HEK293 (cell line): ENCODE results near the gene IGF2BP2.

Experiments
- CTCF ChIP-seq: fragments of 450-650 bp; formaldehyde crosslinking; IDR thresholded peaks from 2 replicates; pipeline ENCODE4 v1.5.1; 2016; ENCODE audit warnings: missing biosample characterization, missing genetic modification characterization
- RBAK ChIP-seq: fragments of 450-650 bp; formaldehyde crosslinking; IDR thresholded peaks from 2 replicates; pipeline ENCODE4 v1.5.1; 2016; ENCODE audit warnings: missing biosample characterization, missing genetic modification characterization
- SP2 ChIP-seq: fragments of 450-650 bp; formaldehyde crosslinking; IDR thresholded peaks from 2 replicates; pipeline ENCODE4 v1.5.1; 2016; ENCODE audit warnings: missing biosample characterization, missing genetic modification characterization
- ZBTB1 ChIP-seq: fragments of 450-650 bp; formaldehyde crosslinking; IDR thresholded peaks from 2 replicates; pipeline ENCODE4 v1.5.1; 2016; ENCODE audit warnings: missing biosample characterization, missing genetic modification characterization
- ZFP69B ChIP-seq: fragments of 450-650 bp; formaldehyde crosslinking; IDR thresholded peaks from 2 replicates; pipeline ENCODE4 v1.5.1; 2016; ENCODE audit warnings: missing biosample characterization, missing genetic modification characterization
- ZNF114 ChIP-seq: fragments of 450-650 bp; formaldehyde crosslinking; IDR thresholded peaks from 2 replicates; pipeline ENCODE4 v1.5.0; 2017; ENCODE audit warnings: missing biosample characterization, missing genetic modification characterization
- ZNF404 ChIP-seq: fragments of 450-650 bp; formaldehyde crosslinking; IDR thresholded peaks from 2 replicates; pipeline ENCODE4 v1.5.1; 2017; ENCODE audit warnings: missing biosample characterization, missing genetic modification characterization

- TF ChIP-seq RBAK (tag by site-specific recombination) (no peak), ZFP69B (no peak), CTCF (tag by site-specific recombination) (no peak), ZNF404 (tag by site-specific recombination) (no peak), ZBTB1 (tag by site-specific recombination) (no peak), ZNF114 (tag by site-specific recombination) (no peak), SP2 (tag by site-specific recombination) (no peak)
Measured at GRCh38 chr3:185712337-185712736, 112.5 kb downstream of the IGF2BP2 start.
